Spleen (tissue), 11 donors: Measurements from ENCODE around the gene EFNB2. TPM values are rescaled to one million over a fixed set of nuclear protein-coding genes. Genes with fewer than 3 reads are reported as not detected.
A peak's percentile ranks its signal among the peaks of the same experiment; 100 is the strongest.

Experiments
- DNase-seq: peaks from one replicate; pipeline ENCODE4 v3.0.0-alpha.2; 2020
- H3K27ac ChIP-seq, 8 donors: fragments of 200-600 bp; sonication (generic) in 7 of 8; 1 replicate in 4 of 8; 2 replicates in 4 of 8; pipeline versions ENCODE4 v1.5.0 to v1.8.0; 2016 to 2021; ENCODE audit warnings: inconsistent platforms in 4 of 8, mild to moderate bottlenecking in 4 of 8, moderate library complexity in 1 of 8
- H3K27me3 ChIP-seq, 7 donors: fragments of 200-600 bp; sonication (generic) in 6 of 7; replicated peaks in 1 of 7; 1 replicate in 4 of 7; 2 replicates in 3 of 7; pipeline versions ENCODE4 v1.5.0 to v1.8.0; 2016 to 2021; ENCODE audit warnings: inconsistent platforms in 3 of 7, mild to moderate bottlenecking in 1 of 7
- H3K36me3 ChIP-seq, 6 donors: fragments of 200-600 bp; sonication (generic) in 5 of 6; 1 replicate in 4 of 6; 2 replicates in 2 of 6; pipeline versions ENCODE4 v1.5.0 to v1.8.0; 2016 to 2021; ENCODE audit warnings: inconsistent platforms in 2 of 6
- H3K4me1 ChIP-seq, 6 donors: fragments of 200-600 bp; sonication (generic) in 5 of 6; 1 replicate in 3 of 6; 2 replicates in 3 of 6; pipeline versions ENCODE4 v1.5.0 to v1.8.0; 2016 to 2021; ENCODE audit warnings: inconsistent platforms in 3 of 6
- H3K4me3 ChIP-seq, 8 donors: fragments of 200-600 bp; sonication (generic) in 7 of 8; 1 replicate in 4 of 8; 2 replicates in 4 of 8; pipeline versions ENCODE4 v1.5.0 to v1.8.0; 2016 to 2021; ENCODE audit warnings: inconsistent platforms in 4 of 8, mild to moderate bottlenecking in 4 of 8, moderate library complexity in 2 of 8
- H3K9me3 ChIP-seq, 8 donors: fragments of 200-600 bp; sonication (generic) in 7 of 8; 1 replicate in 4 of 8; 2 replicates in 4 of 8; pipeline versions ENCODE4 v1.5.0 to v1.8.0; 2016 to 2021; ENCODE audit warnings: inconsistent platforms in 4 of 8
- POLR2A ChIP-seq, 3 donors: fragments of 450-650 bp; IDR thresholded peaks; one replicate each; pipeline ENCODE4 v1.5.1; 2017; ENCODE audit warnings: antibody characterized with exemption in 3 of 3, mild to moderate bottlenecking in 1 of 3
- POLR2AphosphoS5 ChIP-seq, 3 donors: sonication (generic); formaldehyde crosslinking; IDR thresholded peaks; one replicate each; pipeline ENCODE4 v1.5.1; 2017; ENCODE audit warnings: antibody characterized with exemption in 3 of 3
- WGBS, 5 donors: extraction: QIAGEN DNeasy Blood & Tissue Kit in 3 of 5; methylation state at CpG; one replicate each; pipeline versions ENCODE4 v1.1.5 to v1.1.7; 2013 to 2018; 5-methylcytosine and 5-hydroxymethylcytosine counted together
- intact Hi-C: fragments of 100-400 bp; cut with DNase I; formaldehyde crosslinking; loops from one replicate; pipeline ENCODE4 v1.15.0; 2023; ENCODE audit warnings: low total_unique reads
- polyA plus RNA-seq, 3 donors: library from polyadenylated mRNA; stranded (reverse); fragments of 200-250 nt; gene quantifications; one replicate each; pipeline ENCODE4 v1.2.1, GENCODE V29; 2013
- total RNA-seq, 7 donors: library from RNA; depleted of rRNA in 3 of 7; stranded (reverse); fragments of >200 nt in 3 of 7; fragmentation: NEBNext Ultra II Directional in 4 of 7; extraction: Animal tissue kit (Norgen Biotek cat#: 25700) in 4 of 7; gene quantifications; one replicate each; pipeline versions ENCODE4 v1.1.0 to v1.2.1, GENCODE V29; 2016 to 2021
- TF ChIP-seq, protein P1 (sequence below), 11 experiments: fragments of 200-600 bp in 7 of 11; fragments of 450-650 bp in 4 of 11; sonication (generic) in 4 of 11; IDR thresholded peaks in 8 of 11; conservative IDR thresholded peaks in 3 of 11; 1 replicate in 7 of 11; 2 replicates in 4 of 11; pipeline versions ENCODE4 v1.4.0 to v1.8.0; 2016 to 2021; ENCODE audit warnings: antibody characterized with exemption in 11 of 11, inconsistent platforms in 4 of 11, mild to moderate bottlenecking in 1 of 11
- donor health status: healthy with polysubstance abuse.
- donor health status: DM: no; HTN: no; CAD: no; lungs with moderate emphysema.
- donor health status: DM: no; HTN: no; CAD: no.
- donor health status: Bipolar disorder and iron deficiency.
- donor health status: healthy.
- donor health status: DM: no; HTN: no; CAD: no.
- donor health status: DM: yes; HTN: yes; CAD: no.

EFNB2 gene
- total and polyA plus RNA-seq, 10 donors = 2.9 to 22.9 (median 16.0) TPM

DNA sequence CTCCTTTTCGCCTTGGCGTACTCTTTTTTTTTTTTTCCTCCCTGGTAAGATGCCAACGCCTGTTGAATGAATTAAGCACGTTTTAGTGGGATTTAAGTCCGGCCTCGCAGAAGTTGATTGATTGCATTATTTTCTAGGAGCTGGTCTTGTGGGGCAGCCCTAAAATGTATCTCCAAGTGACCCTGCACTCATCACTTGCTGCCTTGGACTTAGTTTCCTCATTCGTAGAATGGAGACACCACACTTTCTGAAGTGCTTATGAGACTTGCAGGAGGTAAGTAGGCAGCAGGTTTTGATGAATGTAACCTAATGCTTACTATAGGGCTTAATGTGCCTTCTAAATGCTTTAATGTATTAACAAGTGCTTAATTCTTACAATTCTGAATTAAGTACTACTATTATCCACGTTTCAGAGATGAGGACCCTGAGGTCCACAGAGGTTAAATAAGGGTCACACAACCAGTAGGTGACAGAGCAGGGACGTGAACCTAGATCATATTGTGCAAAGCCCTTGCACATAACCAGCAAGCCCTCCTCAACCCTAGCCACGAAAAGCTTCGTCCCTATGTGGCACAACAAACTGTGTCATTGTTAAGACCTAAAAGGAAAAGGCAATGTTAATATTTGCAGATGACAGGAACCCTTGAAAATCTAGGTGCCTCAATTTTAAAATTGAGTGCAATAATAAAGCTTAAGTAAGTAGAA lies 33.0 kb upstream of the EFNB2 start:
- no peak for DNase-seq
- H3K36me3 ChIP-seq = no peaks in the 10 kb centered on the region
- no peaks in the 10 kb centered on the region for H3K27me3 ChIP-seq
- no peaks in the 10 kb centered on the region for H3K9me3 ChIP-seq
- WGBS, 5 donors = 13 to 27% (median 17%) methylated on average over 11 of the region's 11 CpGs
- peak overlapping the region; percentile 74 to 98 (median 94) for H3K4me3 ChIP-seq
- TF ChIP-seq POLR2AphosphoS5 (IDR thresholded peaks at IDR 0.05) (no peak), POLR2A (IDR thresholded peaks at IDR 0.05) (no peak)
- TF ChIP-seq, protein P1, sequence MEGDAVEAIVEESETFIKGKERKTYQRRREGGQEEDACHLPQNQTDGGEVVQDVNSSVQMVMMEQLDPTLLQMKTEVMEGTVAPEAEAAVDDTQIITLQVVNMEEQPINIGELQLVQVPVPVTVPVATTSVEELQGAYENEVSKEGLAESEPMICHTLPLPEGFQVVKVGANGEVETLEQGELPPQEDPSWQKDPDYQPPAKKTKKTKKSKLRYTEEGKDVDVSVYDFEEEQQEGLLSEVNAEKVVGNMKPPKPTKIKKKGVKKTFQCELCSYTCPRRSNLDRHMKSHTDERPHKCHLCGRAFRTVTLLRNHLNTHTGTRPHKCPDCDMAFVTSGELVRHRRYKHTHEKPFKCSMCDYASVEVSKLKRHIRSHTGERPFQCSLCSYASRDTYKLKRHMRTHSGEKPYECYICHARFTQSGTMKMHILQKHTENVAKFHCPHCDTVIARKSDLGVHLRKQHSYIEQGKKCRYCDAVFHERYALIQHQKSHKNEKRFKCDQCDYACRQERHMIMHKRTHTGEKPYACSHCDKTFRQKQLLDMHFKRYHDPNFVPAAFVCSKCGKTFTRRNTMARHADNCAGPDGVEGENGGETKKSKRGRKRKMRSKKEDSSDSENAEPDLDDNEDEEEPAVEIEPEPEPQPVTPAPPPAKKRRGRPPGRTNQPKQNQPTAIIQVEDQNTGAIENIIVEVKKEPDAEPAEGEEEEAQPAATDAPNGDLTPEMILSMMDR (IDR thresholded peaks at IDR 0.05 in 8 of 11, conservative IDR thresholded peaks at IDR 0.05 in 3 of 11) = no peak
- intact Hi-C loops = no loop called here
- peaks cover 27 to 56% (median 49%) of the 10 kb centered on the region in 6 donors for H3K4me1 ChIP-seq
- peak overlapping the region; percentile 88 to 99 (median 97) for H3K27ac ChIP-seq

DNA sequence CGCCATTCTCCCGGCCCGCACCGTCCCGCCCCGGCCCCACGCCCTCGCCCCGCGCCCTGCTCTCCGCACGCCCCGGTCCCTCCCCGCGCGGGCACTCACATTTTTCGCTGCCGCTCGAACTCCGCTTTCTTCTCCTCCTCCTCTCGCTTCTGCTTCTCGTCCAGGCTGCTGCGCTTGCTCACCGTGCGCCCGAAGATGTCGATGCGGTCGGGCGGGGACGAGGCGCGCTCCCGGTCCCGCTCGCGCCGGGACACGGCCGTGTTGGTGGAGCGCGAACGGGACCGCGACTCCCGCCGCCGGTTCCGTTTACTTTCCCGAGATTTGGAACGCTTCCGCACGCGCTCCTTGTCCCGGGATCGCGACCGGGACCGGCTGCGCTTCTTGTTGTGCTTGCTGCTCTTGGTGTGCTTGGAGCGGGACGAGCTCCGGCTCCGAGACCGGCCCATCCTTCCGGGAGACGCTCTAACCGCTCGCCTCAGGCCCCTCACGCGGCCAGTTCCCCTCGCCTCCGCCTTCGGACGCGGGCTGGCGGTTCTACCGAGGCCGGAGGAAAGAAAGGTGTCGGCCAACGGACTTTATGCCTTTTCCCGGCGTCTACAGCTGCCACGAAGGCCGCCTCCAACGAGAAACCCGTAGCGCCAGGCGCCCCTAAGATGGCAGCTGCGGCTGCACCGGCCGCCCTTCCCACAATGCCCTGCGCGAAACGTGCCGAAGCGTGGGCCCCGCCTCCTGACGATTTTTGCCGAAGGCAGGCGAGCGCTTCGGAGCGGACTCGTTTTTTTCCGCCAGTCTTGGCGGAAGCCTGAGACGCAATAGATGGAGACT lies 32.2 kb upstream of the EFNB2 start, which contains the start of gene ARGLU1:
Gene ARGLU1 (minus strand): TSS at position 664 of the 825 bp plus-strand sequence. CDS start 218 bp downstream, at position 446.
- DNase-seq = peak; percentile 98
- intact Hi-C loops = no loop called here
- 1% methylated on average over 68 to 108 of the region's 108 CpGs for WGBS, 5 donors
- TF ChIP-seq POLR2AphosphoS5 (IDR thresholded peaks at IDR 0.05) (peak; percentile 99 to 100 (median 99)), POLR2A (IDR thresholded peaks at IDR 0.05) (peak; percentile 62 to 91 (median 89))
- TF ChIP-seq, protein P1 (IDR thresholded peaks at IDR 0.05 in 8 of 11, conservative IDR thresholded peaks at IDR 0.05 in 3 of 11) = no peak
- Histone ChIP-seq H3K4me3 (peak within 1 kb of the TSS; percentile 74 to 98 (median 94)), H3K27ac (peak within 1 kb of the TSS; percentile 88 to 99 (median 97)), H3K4me1 (peaks cover 35 to 63% (median 57%) of the 10 kb centered on the region in 6 donors), H3K36me3 (no peaks in the 10 kb centered on the region), H3K9me3 (no peaks in the 10 kb centered on the region), H3K27me3 (no peaks in the 10 kb centered on the region)

DNA sequence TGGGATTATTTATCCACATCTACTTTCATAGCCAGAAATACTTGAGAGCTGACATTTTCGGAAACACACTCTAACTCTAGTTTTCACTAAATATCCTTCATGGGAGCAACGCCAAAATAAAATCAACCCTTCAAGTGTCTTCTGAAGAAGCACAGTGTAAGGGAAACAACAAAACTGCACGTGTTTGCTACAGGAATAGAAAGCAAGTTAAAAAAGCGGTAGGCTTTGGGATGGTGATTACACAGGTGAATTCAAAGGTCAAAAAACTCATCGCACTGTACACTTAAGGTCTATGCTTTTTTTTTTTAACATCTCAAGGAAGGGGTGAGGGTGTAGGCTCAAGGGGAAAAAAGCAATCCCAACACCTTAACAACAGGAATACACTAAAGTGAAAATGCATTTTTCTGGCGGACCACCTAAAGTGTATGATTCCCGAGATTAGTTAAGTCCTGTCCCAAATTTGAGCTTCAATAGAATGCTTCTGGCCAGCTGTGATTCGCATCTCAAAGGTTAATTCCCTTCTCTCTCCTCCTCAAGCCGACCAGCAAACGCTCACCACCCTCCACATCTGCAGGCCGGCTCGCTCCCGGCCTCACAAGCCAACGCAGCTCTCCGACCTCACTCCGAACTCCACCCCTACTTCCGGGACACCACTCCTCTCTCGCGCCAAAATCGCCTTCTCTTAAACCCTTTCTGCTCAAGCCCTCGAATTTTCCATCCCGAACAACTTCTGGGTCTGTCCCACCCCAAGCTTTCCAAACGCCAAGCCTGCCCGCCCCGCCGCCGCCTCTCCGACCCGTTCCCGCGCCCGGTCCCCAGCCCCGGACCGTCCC lies 31.4 kb upstream of the EFNB2 start:
- Histone ChIP-seq H3K9me3 (no peaks in the 10 kb centered on the region), H3K4me3 (peak overlapping the region; percentile 74 to 98 (median 94)), H3K4me1 (peaks cover 43 to 71% (median 65%) of the 10 kb centered on the region in 6 donors), H3K27ac (peak overlapping the region; percentile 88 to 99 (median 97)), H3K36me3 (no peaks in the 10 kb centered on the region), H3K27me3 (no peaks in the 10 kb centered on the region)
- peak in 1 of 3 donors; percentile 62 for TF ChIP-seq POLR2AphosphoS5 (IDR thresholded peaks at IDR 0.05)
- TF ChIP-seq, protein P1 (IDR thresholded peaks at IDR 0.05 in 8 of 11, conservative IDR thresholded peaks at IDR 0.05 in 3 of 11) = no peak
- DNase-seq = peak; percentile 91
- 0 to 1% (median 1%) methylated on average over 34 of the region's 34 CpGs for WGBS, 5 donors
- intact Hi-C loops = no loop called here
